ENCODE results near the gene MECP2. TPM values are rescaled to one million over a fixed set of nuclear protein-coding genes. Genes with fewer than 3 reads are reported as not detected.

The MECP2 gene
- total and polyA plus RNA-seq, 10 of the 15 experiments (the other 5 are each of a cell fraction or from before 2014, with no cell fraction given), result 1.3 to 32.7 (median 13.7) TPM

DNA sequence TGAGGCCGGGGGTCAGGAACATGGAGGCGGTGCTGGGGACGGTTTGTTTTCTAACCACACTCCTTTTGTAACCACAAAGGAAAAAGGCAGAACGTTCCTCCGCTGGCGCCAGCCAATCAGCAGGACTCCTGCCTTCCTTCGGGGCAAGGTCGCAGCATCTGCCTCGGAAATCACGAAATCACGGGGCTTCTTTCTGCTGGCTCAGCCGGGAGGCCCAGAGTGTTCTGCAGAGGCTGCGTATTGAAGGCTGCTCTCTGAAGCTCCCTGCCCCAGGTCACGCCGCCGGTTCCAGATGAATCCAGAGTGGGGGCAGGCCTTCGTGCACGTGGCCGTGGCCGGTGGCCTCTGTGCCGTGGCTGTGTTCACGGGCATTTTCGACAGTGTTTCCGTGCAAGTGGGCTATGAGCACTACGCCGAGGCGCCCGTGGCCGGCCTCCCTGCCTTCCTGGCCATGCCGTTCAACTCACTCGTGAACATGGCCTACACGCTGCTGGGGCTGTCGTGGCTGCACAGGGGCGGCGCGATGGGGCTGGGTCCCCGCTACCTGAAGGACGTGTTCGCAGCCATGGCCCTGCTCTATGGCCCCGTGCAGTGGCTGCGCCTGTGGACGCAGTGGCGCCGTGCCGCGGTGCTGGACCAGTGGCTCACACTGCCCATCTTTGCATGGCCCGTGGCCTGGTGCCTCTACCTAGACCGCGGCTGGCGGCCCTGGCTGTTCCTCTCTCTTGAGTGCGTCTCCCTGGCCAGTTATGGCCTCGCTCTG lies 115.6 kb downstream of the MECP2 start:
- Histone ChIP-seq H3K36me3 (ENCODE audit: control insufficient read depth in 2 of 2, insufficient read depth in 2 of 2, low read length in 1 of 2) (no peaks in the 10 kb centered on the region), H3K27ac (ENCODE audit: control insufficient read depth, insufficient read depth) (peak overlapping the region; percentile 60), H3K9me3 (replicated peaks; ENCODE audit: control insufficient read depth, insufficient read depth, low read length) (no peaks in the 10 kb centered on the region; the same call in 1 of the 3 replicates), H2AFZ (ENCODE audit: control insufficient read depth, low read depth, low read length) (peak overlapping the region; percentile 5; the same call in 1 of the 2 replicates), H3K9ac (ENCODE audit: control insufficient read depth, insufficient read depth, low read length) (no peak overlapping the region; the same call in 1 of the 2 replicates), H3K27me3 (replicated peaks in 1 of 2; ENCODE audit: control insufficient read depth in 2 of 2, insufficient read depth in 2 of 2, low read length in 1 of 2) (no peaks in the 10 kb centered on the region), H3K4me3 (no peak overlapping the region), H3K79me2 (ENCODE audit: control insufficient read depth, insufficient read depth, low read length) (no peaks in the 10 kb centered on the region; the same call in 1 of the 2 replicates), H3K4me1 (ENCODE audit: control insufficient read depth, insufficient read depth, low read length) (peaks cover 39% of the 10 kb centered on the region), H4K20me1 (ENCODE audit: control insufficient read depth, insufficient read depth) (no peaks in the 10 kb centered on the region), H3K4me2 (ENCODE audit: control insufficient read depth, insufficient read depth) (peak overlapping the region; percentile 63)
- FAIRE-seq (no peak), ATAC-seq (no peak), DNase-seq (ENCODE audit: low read depth, low spot score) (no peak)
- TF ChIP-seq RUNX3 (IDR thresholded peaks at IDR 0.05; ENCODE audit: low read length), result peak; percentile 79
- TF ChIP-seq, protein P1, sequence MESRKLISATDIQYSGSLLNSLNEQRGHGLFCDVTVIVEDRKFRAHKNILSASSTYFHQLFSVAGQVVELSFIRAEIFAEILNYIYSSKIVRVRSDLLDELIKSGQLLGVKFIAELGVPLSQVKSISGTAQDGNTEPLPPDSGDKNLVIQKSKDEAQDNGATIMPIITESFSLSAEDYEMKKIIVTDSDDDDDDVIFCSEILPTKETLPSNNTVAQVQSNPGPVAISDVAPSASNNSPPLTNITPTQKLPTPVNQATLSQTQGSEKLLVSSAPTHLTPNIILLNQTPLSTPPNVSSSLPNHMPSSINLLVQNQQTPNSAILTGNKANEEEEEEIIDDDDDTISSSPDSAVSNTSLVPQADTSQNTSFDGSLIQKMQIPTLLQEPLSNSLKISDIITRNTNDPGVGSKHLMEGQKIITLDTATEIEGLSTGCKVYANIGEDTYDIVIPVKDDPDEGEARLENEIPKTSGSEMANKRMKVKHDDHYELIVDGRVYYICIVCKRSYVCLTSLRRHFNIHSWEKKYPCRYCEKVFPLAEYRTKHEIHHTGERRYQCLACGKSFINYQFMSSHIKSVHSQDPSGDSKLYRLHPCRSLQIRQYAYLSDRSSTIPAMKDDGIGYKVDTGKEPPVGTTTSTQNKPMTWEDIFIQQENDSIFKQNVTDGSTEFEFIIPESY (IDR thresholded peaks at IDR 0.05), result 0 out of 2 replicates have a peak, but pooled peaks have one; percentile 14
- TF ChIP-seq, protein P2, sequence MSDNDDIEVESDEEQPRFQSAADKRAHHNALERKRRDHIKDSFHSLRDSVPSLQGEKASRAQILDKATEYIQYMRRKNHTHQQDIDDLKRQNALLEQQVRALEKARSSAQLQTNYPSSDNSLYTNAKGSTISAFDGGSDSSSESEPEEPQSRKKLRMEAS (IDR thresholded peaks at IDR 0.05; ENCODE audit: low read depth, low read length), result 0 out of 2 replicates have a peak, but pooled peaks have one; percentile 25
- 0 out of 2 replicates have a peak, but pooled peaks have one; percentile 4 for TF ChIP-seq NR2F1 (conservative IDR thresholded peaks at IDR 0.05)
- no peak for TF ChIP-seq STAT3 (IDR thresholded peaks at IDR 0.05; ENCODE audit: low read depth, low read length)
- peak; percentile 38; the same call in 1 of the 2 replicates for TF ChIP-seq YY1 (IDR thresholded peaks at IDR 0.05; ENCODE audit: low read depth, low read length)
- TF ChIP-seq, protein P3, sequence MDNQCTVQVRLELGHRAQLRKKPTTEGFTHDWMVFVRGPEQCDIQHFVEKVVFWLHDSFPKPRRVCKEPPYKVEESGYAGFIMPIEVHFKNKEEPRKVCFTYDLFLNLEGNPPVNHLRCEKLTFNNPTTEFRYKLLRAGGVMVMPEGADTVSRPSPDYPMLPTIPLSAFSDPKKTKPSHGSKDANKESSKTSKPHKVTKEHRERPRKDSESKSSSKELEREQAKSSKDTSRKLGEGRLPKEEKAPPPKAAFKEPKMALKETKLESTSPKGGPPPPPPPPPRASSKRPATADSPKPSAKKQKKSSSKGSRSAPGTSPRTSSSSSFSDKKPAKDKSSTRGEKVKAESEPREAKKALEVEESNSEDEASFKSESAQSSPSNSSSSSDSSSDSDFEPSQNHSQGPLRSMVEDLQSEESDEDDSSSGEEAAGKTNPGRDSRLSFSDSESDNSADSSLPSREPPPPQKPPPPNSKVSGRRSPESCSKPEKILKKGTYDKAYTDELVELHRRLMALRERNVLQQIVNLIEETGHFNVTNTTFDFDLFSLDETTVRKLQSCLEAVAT (IDR thresholded peaks at IDR 0.05), result peak; percentile 65; the same call in 1 of the 2 replicates
- TF ChIP-seq STAT1 (conservative IDR thresholded peaks at IDR 0.05), result no peak
- TF ChIP-seq CHD4 (IDR thresholded peaks at IDR 0.05), result no peak
- peak; percentile 29; the same call in 1 of the 2 replicates for TF ChIP-seq POLR2A (IDR thresholded peaks at IDR 0.05; ENCODE audit: low read depth, low read length)
- peak; percentile 45; the same call in 1 of the 2 replicates for TF ChIP-seq EED (IDR thresholded peaks at IDR 0.05; ENCODE audit: low read depth)
- CTCF ChIA-PET, result interaction anchor here (0.9 to 2.3 kb wide), 7 partner anchors 9 to 35 kb away, joined by 3 to 8 read pairs (median 5); partner anchors contain the start of gene TMEM187
- POLR2A ChIA-PET, result interaction anchor here (1.0 to 3.2 kb wide), 8 partner anchors 9 to 55 kb away, joined by 3 to 17 read pairs (median 4); partner anchors contain the start of genes HCFC1 and TMEM187
- no TSS peak for BruUV-seq (replicated peaks)
- in situ Hi-C loops (cut with MboI) (loop anchor here (10.0 kb wide), 1 partner anchor 57 kb away; the partner anchor contains the start of gene ARHGAP4), intact Hi-C loops (cut with micrococcal nuclease; ENCODE audit: unreplicated experiment) (no loop called here)
- 70% methylated on average over 52 of the region's 52 CpGs for WGBS (ENCODE audit: insufficient coverage, insufficient replicate concordance, low lambda C conversion rate, missing lambda C conversion rate)
- SMC1A ChIA-PET (ENCODE audit: uncharacterized antibody, unreplicated experiment), result interaction anchor here (0.7 to 3.2 kb wide), 10 partner anchors 9 to 59 kb away, joined by 3 to 27 read pairs (median 5); partner anchors contain the start of genes HCFC1 and TMEM187
- RAD21 ChIA-PET (ENCODE audit: unreplicated experiment), result interaction anchor here (0.6 to 2.3 kb wide), 8 partner anchors 11 to 57 kb away, joined by 3 to 14 read pairs (median 4); partner anchors contain the start of genes IRAK1 and NAA10

Data from GM12878 (cell line).